K562 (cell line): ENCODE results near the gene SPATA2L. TPM values are rescaled to one million over a fixed set of nuclear protein-coding genes. Genes with fewer than 3 reads are reported as not detected.

ENCODE experiments used
- E2F3 ChIP-seq: fragments of 250-450 bp; sonication (Bioruptor Pico); IDR thresholded peaks from 2 replicates; pipeline ENCODE4 v1.4.0; 2020; ENCODE audit warnings: mild to moderate bottlenecking
- HES1 ChIP-seq: fragments of 450-650 bp; IDR thresholded peaks from 2 replicates; pipeline ENCODE4 v1.6.1; 2016; ENCODE audit warnings: low read depth, mild to moderate bottlenecking, moderate library complexity
- HMBOX1 ChIP-seq: sonication (generic); IDR thresholded peaks from 2 replicates; pipeline ENCODE4 v1.6.1; 2016
- KHSRP ChIP-seq: fragments of 450-650 bp; IDR thresholded peaks from 2 replicates; pipeline ENCODE4 v1.6.1; 2017
- KLF10 ChIP-seq: fragments of 250-450 bp; sonication (Bioruptor Pico); IDR thresholded peaks from 2 replicates; pipeline ENCODE4 v1.6.1; 2021; ENCODE audit warnings: matching md5 sums
- KLF13 ChIP-seq: fragments of 450-650 bp; IDR thresholded peaks from 2 replicates; pipeline ENCODE4 v1.6.1; 2016; ENCODE audit warnings: missing genetic modification characterization, low read depth, mild to moderate bottlenecking, missing compliant biosample characterization, moderate library complexity, borderline replicate concordance
- MTF1 ChIP-seq: fragments of 250-450 bp; sonication (Bioruptor Pico); IDR thresholded peaks from 2 replicates; pipeline ENCODE4 v1.9.0; 2021; ENCODE audit warnings: moderate library complexity, mild to moderate bottlenecking, inconsistent platforms, borderline replicate concordance
- SRF ChIP-seq, 2 experiments: fragments of 250-450, 450-650 bp in 1 of 2; sonication (Bioruptor Pico) in 1 of 2; sonication (generic) in 1 of 2; formaldehyde crosslinking; IDR thresholded peaks; 2 replicates each; pipeline versions ENCODE4 v1.5.0 to v1.5.1; 2020 to 2022; ENCODE audit warnings: mild to moderate bottlenecking in 1 of 2, missing genetic modification reagents in 1 of 2
- SRSF1 ChIP-seq: fragments of 200-400 bp; formaldehyde crosslinking; IDR thresholded peaks from 2 replicates; pipeline ENCODE4 v1.6.1; 2017; ENCODE audit warnings: mild to moderate bottlenecking, low read depth, low read length, moderate library complexity
- STAT6 ChIP-seq: sonication (generic); formaldehyde crosslinking; IDR thresholded peaks from 2 replicates; pipeline ENCODE4 v1.8.1; 2023; ENCODE audit warnings: mild to moderate bottlenecking, missing genetic modification reagents
- SUPT5H ChIP-seq: fragments of 450-650 bp; IDR thresholded peaks from 2 replicates; pipeline ENCODE4 v1.6.1; 2016
- USF2 ChIP-seq: sonication (generic); formaldehyde crosslinking; IDR thresholded peaks from 2 replicates; pipeline ENCODE4 v1.5.0; 2020; ENCODE audit warnings: missing genetic modification reagents
- XRCC4 ChIP-seq: IDR thresholded peaks from one replicate; pipeline ENCODE4 v1.6.1; 2011; ENCODE audit not compliant: insufficient read depth, insufficient read length; ENCODE audit errors: extremely low read depth
- ZNF12 ChIP-seq: sonication (generic); formaldehyde crosslinking; IDR thresholded peaks from 2 replicates; pipeline ENCODE4 v1.4.0; 2020; ENCODE audit warnings: mild to moderate bottlenecking, missing genetic modification reagents
- ZNF212 ChIP-seq: fragments of 450-650 bp; formaldehyde crosslinking; IDR thresholded peaks from 2 replicates; pipeline ENCODE4 v1.4.0; 2020; ENCODE audit warnings: mild to moderate bottlenecking
- ZNF398 ChIP-seq: fragments of 250-450 bp; sonication (Bioruptor Pico); IDR thresholded peaks from 2 replicates; pipeline ENCODE4 v1.8.0; 2021; ENCODE audit warnings: moderate library complexity, mild to moderate bottlenecking, inconsistent platforms
- ZNF639 ChIP-seq, 2 experiments: fragments of 200-800 bp in 1 of 2; sonication (Bioruptor generic) in 1 of 2; sonication (generic) in 1 of 2; formaldehyde crosslinking in 1 of 2; IDR thresholded peaks in 1 of 2; conservative IDR thresholded peaks in 1 of 2; 2 replicates each; pipeline versions ENCODE4 v1.5.0 to v1.6.1; 2016 to 2020; ENCODE audit warnings: missing compliant biosample characterization in 1 of 2, missing genetic modification characterization in 1 of 2, missing genetic modification reagents in 1 of 2
- ZNF717 ChIP-seq: fragments of 250-450 bp; sonication (Bioruptor Pico); IDR thresholded peaks from 2 replicates; pipeline ENCODE4 v1.5.0; 2021
- ZNF785 ChIP-seq: fragments of 250-450 bp; sonication (Bioruptor Pico); IDR thresholded peaks from 2 replicates; pipeline ENCODE4 v1.4.0; 2020; ENCODE audit warnings: mild to moderate bottlenecking
- polyA plus RNA-seq, 8 experiments: library from polyadenylated mRNA; depleted of rRNA in 4 of 8; stranded (reverse) in 5 of 8; unstranded in 3 of 8; fragments of >200 nt; fragmentation: Nextera tagmentation in 2 of 8; fragmentation: Illumina TruSeq in 1 of 8; extraction: Ambion mirVana in 2 of 8; extraction: Trizol in 1 of 8; gene quantifications; 2 replicates each; pipeline versions ENCODE4 v1.2.1 to v1.2.3, GENCODE V29; 2011 to 2014; ENCODE audit warnings: inconsistent platforms in 1 of 8, missing spikeins in 1 of 8
- total RNA-seq, 7 experiments: library from RNA; depleted of rRNA in 6 of 7; stranded (reverse); fragments of >200 nt in 6 of 7; fragmentation: Illumina TruSeq in 2 of 7; extraction: Trizol in 2 of 7; gene quantifications; 2 replicates each; pipeline versions ENCODE4 v1.2.1 to v1.2.3, GENCODE V29; 2011 to 2021; ENCODE audit warnings: low replicate concordance in 1 of 7

The SPATA2L gene
- total and polyA plus RNA-seq, 9 of the 15 experiments (the other 6 are each of a cell fraction or from before 2014, with no cell fraction given) = 0.13 to 19.2 (median 4.8) TPM; not detected in 1

DNA sequence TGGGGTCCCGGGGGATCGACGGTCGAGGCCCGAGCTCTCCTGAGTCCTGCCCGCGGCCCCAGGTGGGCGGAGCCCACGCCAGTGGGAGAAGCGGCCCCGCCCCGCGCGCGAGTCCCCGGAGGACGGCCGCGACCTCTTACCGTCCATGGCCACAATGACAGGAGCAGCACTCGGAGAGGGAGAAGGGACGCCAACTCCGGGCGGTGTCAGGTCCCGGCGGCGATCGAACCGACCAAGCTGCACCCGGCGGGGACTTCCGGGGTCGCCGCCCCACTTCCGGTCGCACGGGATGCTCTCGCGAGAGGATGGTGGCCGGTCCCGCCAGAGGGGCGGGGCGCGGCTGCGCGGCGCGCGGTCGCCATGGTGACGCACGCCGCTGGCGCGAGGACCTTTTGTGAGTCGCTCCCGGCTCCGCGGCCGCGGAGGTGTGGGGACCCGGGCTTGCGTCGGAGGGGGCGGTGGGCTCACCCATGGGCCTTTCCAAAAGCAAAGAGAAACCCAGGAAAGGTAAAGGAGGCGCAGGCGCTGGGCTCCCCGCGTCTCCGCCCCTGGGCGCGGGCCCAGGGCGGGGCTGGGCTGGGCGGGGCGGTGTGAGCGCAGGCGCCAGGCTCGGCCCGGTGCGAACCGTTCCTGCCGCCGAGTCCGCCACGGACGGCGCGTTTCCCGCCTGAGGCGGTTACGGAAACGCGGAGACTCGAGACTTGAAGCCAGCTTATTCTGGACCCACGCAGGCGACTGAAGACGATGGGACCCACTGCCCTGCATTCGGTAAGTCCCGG, 43.9 kb downstream of the SPATA2L start, which contains the start of the genes CHMP1A and SPATA33 (continued):
- TF ChIP-seq SUPT5H (peak; percentile 72), MTF1 (CRISPR knock-in tag) (no peak), USF2 (no peak), ZNF639 (CRISPR knock-in tag; conservative IDR thresholded peaks at IDR 0.05 in 1 of 2, IDR thresholded peaks at IDR 0.05 in 1 of 2) (peak in 1 of 2 experiments; percentile 84; a peak in 2 of 4 replicates), HES1 (no peak), KHSRP (no peak), ZNF212 (CRISPR knock-in tag) (no peak), STAT6 (CRISPR knock-in tag) (0 out of 2 replicates have a peak, but pooled peaks have one; percentile 16), KLF13 (tag) (peak; percentile 88), XRCC4 (no peak), KLF10 (CRISPR knock-in tag) (no peak), ZNF717 (no peak), SRF (CRISPR knock-in tag; IDR thresholded peaks at IDR 0.05) (0 out of 4 replicates have a peak, but pooled peaks of 1 of the 2 experiments have one; percentile 45), SRSF1 (no peak), ZNF12 (CRISPR knock-in tag) (no peak), HMBOX1 (no peak), ZNF398 (CRISPR knock-in tag) (no peak), E2F3 (0 out of 2 replicates have a peak, but pooled peaks have one; percentile 71), ZNF785 (CRISPR knock-in tag) (no peak)
